ENCODE measurements around the gene NGRN.
"Not testable (repeated sequence)": the region's sequence is repeated elsewhere in the genome, so short reads cannot be mapped to it uniquely, and the experiment has no call there.

Gene NGRN

GRCh38 chr15:90234096-90234988 lies 31.1 kb upstream of the NGRN start, which contains the start of gene GDPGP1:
TSS of gene GDPGP1 (plus strand) at chr15:90234209. CDS start at chr15:90240909, 6,700 bp downstream.
- DNase-seq (ENCODE audit: low spot score) = peak; percentile 89

- DNase-seq (ENCODE audit: low spot score) = no peak
Measured at GRCh38 chr15:90239371-90239770, 26.1 kb upstream of the NGRN start.

- DNase-seq (ENCODE audit: low spot score) = no peak
Measured at GRCh38 chr15:90240856-90241255, 24.6 kb upstream of the NGRN start.

- DNase-seq (ENCODE audit: low spot score) = no peak
Measured at GRCh38 chr15:90241343-90242192, 23.9 kb upstream of the NGRN start.

- no peak for DNase-seq (ENCODE audit: low spot score)
Measured at GRCh38 chr15:90243943-90244639, 21.4 kb upstream of the NGRN start.

GRCh38 chr15:90248789-90249202 lies 16.7 kb upstream of the NGRN start:
- DNase-seq (ENCODE audit: low spot score) = no peak

- peak; percentile 91 for DNase-seq (ENCODE audit: low spot score)
Measured at GRCh38 chr15:90249203-90249863, 16.1 kb upstream of the NGRN start, which contains the start of gene TTLL13. TSS of gene TTLL13 (plus strand) at chr15:90249556. CDS start at chr15:90250631, 1,075 bp downstream.

GRCh38 chr15:90257776-90258175 lies 7.7 kb upstream of the NGRN start:
- no peak for DNase-seq (ENCODE audit: low spot score)

GRCh38 chr15:90259524-90259923 lies 5.9 kb upstream of the NGRN start:
- DNase-seq (ENCODE audit: low spot score) = no peak

- not testable (repeated sequence) for DNase-seq (ENCODE audit: low spot score)
Measured at GRCh38 chr15:90260731-90261130, 4.7 kb upstream of the NGRN start.

GRCh38 chr15:90261811-90262210 lies 3.7 kb upstream of the NGRN start:
- DNase-seq (ENCODE audit: low spot score) = no peak

- DNase-seq (ENCODE audit: low spot score) = no peak
Measured at GRCh38 chr15:90262426-90262825, 3.0 kb upstream of the NGRN start.

- no peak for DNase-seq (ENCODE audit: low spot score)
Measured at GRCh38 chr15:90264671-90265070, 801 bp upstream of the NGRN start.

- DNase-seq (ENCODE audit: low spot score) = peak; percentile 60
Measured at GRCh38 chr15:90266061-90266431, 574 bp downstream of the NGRN start.

- no peak for DNase-seq (ENCODE audit: low spot score)
Measured at GRCh38 chr15:90266485-90266884, 1.0 kb downstream of the NGRN start.

GRCh38 chr15:90268415-90268814 lies 2.9 kb downstream of the NGRN start:
- DNase-seq (ENCODE audit: low spot score) = no peak

GRCh38 chr15:90270502-90271150 lies 5.2 kb downstream of the NGRN start:
- DNase-seq (ENCODE audit: low spot score) = no peak

- DNase-seq (ENCODE audit: low spot score) = no peak
Measured at GRCh38 chr15:90271459-90272166, 6.1 kb downstream of the NGRN start.

- not testable (repeated sequence) for DNase-seq (ENCODE audit: low spot score)
Measured at GRCh38 chr15:90278467-90278866, 13.0 kb downstream of the NGRN start.

GRCh38 chr15:90280743-90281142 lies 15.3 kb downstream of the NGRN start:
- not testable (repeated sequence) for DNase-seq (ENCODE audit: low spot score)

Data from SK-N-DZ (cell line).